Stomach (tissue), 4 donors: ENCODE results near the gene BDKRB1.

Experiments
- POLR2A ChIP-seq, 4 donors: fragments of 450-650 bp; IDR thresholded peaks; one replicate each; pipeline ENCODE4 v1.6.1; 2016; ENCODE audit warnings: antibody characterized with exemption in 4 of 4, control low read depth in 2 of 4, mild to moderate bottlenecking in 1 of 4, moderate library complexity in 1 of 4
- POLR2AphosphoS5 ChIP-seq, 3 donors: sonication (generic); formaldehyde crosslinking; IDR thresholded peaks; one replicate each; pipeline ENCODE4 v1.6.1; 2016; ENCODE audit warnings: antibody characterized with exemption in 3 of 3
- TF ChIP-seq, protein P1 (sequence below), 7 experiments: fragments of 450-650 bp in 4 of 7; fragments of 200-600 bp in 3 of 7; sonication (generic) in 3 of 7; IDR thresholded peaks; one replicate each; pipeline ENCODE4 v1.5.1; 2016 to 2019; ENCODE audit warnings: antibody characterized with exemption in 7 of 7, control low read depth in 2 of 7, mild to moderate bottlenecking in 1 of 7

DNA sequence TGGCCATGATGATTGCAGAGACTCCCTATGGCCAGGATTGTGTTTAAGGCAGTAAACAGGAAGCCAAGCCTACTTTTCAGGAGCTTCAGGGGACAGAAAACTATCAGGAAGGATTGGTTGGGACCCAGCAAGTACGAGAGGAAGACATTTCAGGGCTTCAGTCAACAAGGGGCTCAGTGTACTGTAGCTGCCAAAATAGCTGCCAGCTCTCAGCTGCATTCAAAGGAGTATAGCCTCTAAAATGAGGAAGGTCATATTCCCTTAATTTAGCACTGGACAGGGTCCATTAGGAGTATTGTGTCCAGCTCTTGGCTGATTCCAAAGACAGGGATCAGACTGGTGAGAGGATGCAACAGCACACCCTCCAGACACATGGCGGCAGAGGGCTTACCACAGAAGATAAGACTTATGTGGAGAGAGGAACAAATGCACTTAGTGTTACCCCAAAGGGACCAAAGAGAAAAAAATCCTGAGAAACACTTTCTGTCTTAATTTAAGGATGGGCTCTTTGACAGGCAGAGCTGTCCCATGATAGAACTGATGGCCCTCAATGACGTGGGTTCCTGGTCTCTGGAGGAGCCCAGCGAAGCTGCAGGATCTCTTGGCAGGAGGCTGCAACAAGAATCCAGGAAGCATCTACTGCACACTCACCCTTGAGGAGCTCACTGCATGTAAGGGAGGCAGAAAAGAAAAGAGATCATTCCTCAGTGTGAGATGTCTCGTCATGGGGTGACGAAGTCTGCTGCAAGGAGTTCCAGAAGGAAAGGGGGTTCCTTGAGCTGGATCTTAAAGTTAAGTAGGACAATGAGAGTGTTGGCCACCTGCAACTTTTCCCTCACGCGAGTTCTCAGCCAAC, 14.8 kb downstream of the BDKRB1 start:
- TF ChIP-seq, protein P1, sequence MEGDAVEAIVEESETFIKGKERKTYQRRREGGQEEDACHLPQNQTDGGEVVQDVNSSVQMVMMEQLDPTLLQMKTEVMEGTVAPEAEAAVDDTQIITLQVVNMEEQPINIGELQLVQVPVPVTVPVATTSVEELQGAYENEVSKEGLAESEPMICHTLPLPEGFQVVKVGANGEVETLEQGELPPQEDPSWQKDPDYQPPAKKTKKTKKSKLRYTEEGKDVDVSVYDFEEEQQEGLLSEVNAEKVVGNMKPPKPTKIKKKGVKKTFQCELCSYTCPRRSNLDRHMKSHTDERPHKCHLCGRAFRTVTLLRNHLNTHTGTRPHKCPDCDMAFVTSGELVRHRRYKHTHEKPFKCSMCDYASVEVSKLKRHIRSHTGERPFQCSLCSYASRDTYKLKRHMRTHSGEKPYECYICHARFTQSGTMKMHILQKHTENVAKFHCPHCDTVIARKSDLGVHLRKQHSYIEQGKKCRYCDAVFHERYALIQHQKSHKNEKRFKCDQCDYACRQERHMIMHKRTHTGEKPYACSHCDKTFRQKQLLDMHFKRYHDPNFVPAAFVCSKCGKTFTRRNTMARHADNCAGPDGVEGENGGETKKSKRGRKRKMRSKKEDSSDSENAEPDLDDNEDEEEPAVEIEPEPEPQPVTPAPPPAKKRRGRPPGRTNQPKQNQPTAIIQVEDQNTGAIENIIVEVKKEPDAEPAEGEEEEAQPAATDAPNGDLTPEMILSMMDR (IDR thresholded peaks at IDR 0.05), result no peak
- no peak for TF ChIP-seq POLR2AphosphoS5 (IDR thresholded peaks at IDR 0.05)
- TF ChIP-seq POLR2A (IDR thresholded peaks at IDR 0.05), result no peak
